ENCODE results near the gene DUSP10.

- no peak for TF ChIP-seq CTCF (IDR thresholded peaks at IDR 0.05)
- no peak for TF ChIP-seq POLR2A (IDR thresholded peaks at IDR 0.05)
Measured at GRCh38 chr1:221760911-221761310, 19.0 kb upstream of the DUSP10 start.

Measured in body of pancreas (tissue), 4 donors.